ENCODE results near the gene ADGRG6. TPM values are rescaled to one million over a fixed set of nuclear protein-coding genes. Genes with fewer than 3 reads are reported as not detected.
"Not testable (repeated sequence)": the region's sequence is repeated elsewhere in the genome, so short reads cannot be mapped to it uniquely, and the experiment has no call there.

ADGRG6 gene
- total and polyA plus RNA-seq, 10 of the 15 experiments (the other 5 are each of a cell fraction or from before 2014, with no cell fraction given) = 0.01 to 0.24 (median 0.13) TPM; not detected in 7

DNA sequence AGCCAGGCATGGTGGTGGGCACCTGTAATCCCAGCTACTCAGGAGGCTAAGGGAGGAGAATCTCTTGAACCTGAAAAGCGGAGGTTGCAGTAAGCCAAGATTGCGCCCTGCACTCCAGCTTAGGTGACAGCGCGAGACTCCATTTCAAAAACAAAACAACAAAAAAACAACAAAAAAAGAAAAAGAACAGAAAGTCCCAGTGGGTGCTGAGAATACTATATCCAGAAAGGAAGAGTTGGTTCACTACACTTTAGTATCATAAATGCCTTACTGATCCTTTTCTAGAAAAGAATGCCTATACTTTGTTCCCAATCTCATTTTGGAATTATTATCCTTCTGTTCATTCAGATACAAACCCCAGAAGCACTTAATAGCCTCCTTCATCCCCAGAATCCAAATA, 20.9 kb upstream of the ADGRG6 start:
- Histone ChIP-seq H4K20me1 (ENCODE audit: control insufficient read depth, insufficient read depth) (no peaks in the 10 kb centered on the region), H3K27ac (ENCODE audit: control insufficient read depth, insufficient read depth) (no peak overlapping the region), H2AFZ (ENCODE audit: control insufficient read depth, low read depth, low read length) (no peak overlapping the region), H3K4me1 (ENCODE audit: control insufficient read depth, insufficient read depth, low read length) (no peaks in the 10 kb centered on the region), H3K9ac (ENCODE audit: control insufficient read depth, insufficient read depth, low read length) (no peak overlapping the region), H3K4me2 (ENCODE audit: control insufficient read depth, insufficient read depth) (no peak overlapping the region), H3K36me3 (ENCODE audit: control insufficient read depth in 2 of 2, insufficient read depth in 2 of 2, low read length in 1 of 2) (no peaks in the 10 kb centered on the region), H3K79me2 (ENCODE audit: control insufficient read depth, insufficient read depth, low read length) (no peaks in the 10 kb centered on the region), H3K4me3 (no peak overlapping the region), H3K27me3 (replicated peaks in 1 of 2; ENCODE audit: control insufficient read depth in 2 of 2, insufficient read depth in 2 of 2, low read length in 1 of 2) (no peaks in the 10 kb centered on the region), H3K9me3 (replicated peaks; ENCODE audit: control insufficient read depth, insufficient read depth, low read length) (no peaks in the 10 kb centered on the region)
- intact Hi-C loops (cut with micrococcal nuclease; ENCODE audit: unreplicated experiment) = no loop called here
- ChIA-PET CTCF (no interaction called here), SMC1A (ENCODE audit: uncharacterized antibody, unreplicated experiment) (interaction anchor here (1.4 kb wide), 1 partner anchor 10 kb away, joined by 4 read pairs; no protein-coding TSS in a partner anchor), POLR2A (no interaction called here), RAD21 (ENCODE audit: unreplicated experiment) (no interaction called here)
- DNase-seq (ENCODE audit: low read depth, low spot score) (no peak), ATAC-seq (no peak), FAIRE-seq (no peak)
- TF ChIP-seq NFIC (IDR thresholded peaks at IDR 0.05; ENCODE audit: low read depth, low read length) (no peak), CEBPB (IDR thresholded peaks at IDR 0.05; ENCODE audit: borderline replicate concordance in 1 of 2, low read depth in 2 of 2, low read length in 2 of 2) (no peak), CHD1 (IDR thresholded peaks at IDR 0.05; ENCODE audit: low read depth, low read length) (no peak), MEF2A (IDR thresholded peaks at IDR 0.05; ENCODE audit: insufficient read depth, low read depth, low read length) (no peak), CBX5 (IDR thresholded peaks at IDR 0.05; ENCODE audit: low read depth) (no peak), GABPA (IDR thresholded peaks at IDR 0.05; ENCODE audit: low read depth) (no peak), SMARCA5 (IDR thresholded peaks at IDR 0.05) (no peak)
- TF ChIP-seq, protein P1, sequence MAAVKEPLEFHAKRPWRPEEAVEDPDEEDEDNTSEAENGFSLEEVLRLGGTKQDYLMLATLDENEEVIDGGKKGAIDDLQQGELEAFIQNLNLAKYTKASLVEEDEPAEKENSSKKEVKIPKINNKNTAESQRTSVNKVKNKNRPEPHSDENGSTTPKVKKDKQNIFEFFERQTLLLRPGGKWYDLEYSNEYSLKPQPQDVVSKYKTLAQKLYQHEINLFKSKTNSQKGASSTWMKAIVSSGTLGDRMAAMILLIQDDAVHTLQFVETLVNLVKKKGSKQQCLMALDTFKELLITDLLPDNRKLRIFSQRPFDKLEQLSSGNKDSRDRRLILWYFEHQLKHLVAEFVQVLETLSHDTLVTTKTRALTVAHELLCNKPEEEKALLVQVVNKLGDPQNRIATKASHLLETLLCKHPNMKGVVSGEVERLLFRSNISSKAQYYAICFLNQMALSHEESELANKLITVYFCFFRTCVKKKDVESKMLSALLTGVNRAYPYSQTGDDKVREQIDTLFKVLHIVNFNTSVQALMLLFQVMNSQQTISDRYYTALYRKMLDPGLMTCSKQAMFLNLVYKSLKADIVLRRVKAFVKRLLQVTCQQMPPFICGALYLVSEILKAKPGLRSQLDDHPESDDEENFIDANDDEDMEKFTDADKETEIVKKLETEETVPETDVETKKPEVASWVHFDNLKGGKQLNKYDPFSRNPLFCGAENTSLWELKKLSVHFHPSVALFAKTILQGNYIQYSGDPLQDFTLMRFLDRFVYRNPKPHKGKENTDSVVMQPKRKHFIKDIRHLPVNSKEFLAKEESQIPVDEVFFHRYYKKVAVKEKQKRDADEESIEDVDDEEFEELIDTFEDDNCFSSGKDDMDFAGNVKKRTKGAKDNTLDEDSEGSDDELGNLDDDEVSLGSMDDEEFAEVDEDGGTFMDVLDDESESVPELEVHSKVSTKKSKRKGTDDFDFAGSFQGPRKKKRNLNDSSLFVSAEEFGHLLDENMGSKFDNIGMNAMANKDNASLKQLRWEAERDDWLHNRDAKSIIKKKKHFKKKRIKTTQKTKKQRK (IDR thresholded peaks at IDR 0.05; ENCODE audit: low read depth, low read length) = no peak
- TF ChIP-seq, protein P2, sequence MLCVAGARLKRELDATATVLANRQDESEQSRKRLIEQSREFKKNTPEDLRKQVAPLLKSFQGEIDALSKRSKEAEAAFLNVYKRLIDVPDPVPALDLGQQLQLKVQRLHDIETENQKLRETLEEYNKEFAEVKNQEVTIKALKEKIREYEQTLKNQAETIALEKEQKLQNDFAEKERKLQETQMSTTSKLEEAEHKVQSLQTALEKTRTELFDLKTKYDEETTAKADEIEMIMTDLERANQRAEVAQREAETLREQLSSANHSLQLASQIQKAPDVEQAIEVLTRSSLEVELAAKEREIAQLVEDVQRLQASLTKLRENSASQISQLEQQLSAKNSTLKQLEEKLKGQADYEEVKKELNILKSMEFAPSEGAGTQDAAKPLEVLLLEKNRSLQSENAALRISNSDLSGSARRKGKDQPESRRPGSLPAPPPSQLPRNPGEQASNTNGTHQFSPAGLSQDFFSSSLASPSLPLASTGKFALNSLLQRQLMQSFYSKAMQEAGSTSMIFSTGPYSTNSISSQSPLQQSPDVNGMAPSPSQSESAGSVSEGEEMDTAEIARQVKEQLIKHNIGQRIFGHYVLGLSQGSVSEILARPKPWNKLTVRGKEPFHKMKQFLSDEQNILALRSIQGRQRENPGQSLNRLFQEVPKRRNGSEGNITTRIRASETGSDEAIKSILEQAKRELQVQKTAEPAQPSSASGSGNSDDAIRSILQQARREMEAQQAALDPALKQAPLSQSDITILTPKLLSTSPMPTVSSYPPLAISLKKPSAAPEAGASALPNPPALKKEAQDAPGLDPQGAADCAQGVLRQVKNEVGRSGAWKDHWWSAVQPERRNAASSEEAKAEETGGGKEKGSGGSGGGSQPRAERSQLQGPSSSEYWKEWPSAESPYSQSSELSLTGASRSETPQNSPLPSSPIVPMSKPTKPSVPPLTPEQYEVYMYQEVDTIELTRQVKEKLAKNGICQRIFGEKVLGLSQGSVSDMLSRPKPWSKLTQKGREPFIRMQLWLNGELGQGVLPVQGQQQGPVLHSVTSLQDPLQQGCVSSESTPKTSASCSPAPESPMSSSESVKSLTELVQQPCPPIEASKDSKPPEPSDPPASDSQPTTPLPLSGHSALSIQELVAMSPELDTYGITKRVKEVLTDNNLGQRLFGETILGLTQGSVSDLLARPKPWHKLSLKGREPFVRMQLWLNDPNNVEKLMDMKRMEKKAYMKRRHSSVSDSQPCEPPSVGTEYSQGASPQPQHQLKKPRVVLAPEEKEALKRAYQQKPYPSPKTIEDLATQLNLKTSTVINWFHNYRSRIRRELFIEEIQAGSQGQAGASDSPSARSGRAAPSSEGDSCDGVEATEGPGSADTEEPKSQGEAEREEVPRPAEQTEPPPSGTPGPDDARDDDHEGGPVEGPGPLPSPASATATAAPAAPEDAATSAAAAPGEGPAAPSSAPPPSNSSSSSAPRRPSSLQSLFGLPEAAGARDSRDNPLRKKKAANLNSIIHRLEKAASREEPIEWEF (IDR thresholded peaks at IDR 0.05; ENCODE audit: insufficient replicate concordance, low read depth, low read length) = no peak
- no TSS peak for BruUV-seq (replicated peaks)
- in situ Hi-C loops (cut with MboI) = no loop called here
- 100% methylated on average over 3 of the region's 4 CpGs for WGBS (ENCODE audit: insufficient coverage, insufficient replicate concordance, low lambda C conversion rate, missing lambda C conversion rate)

DNA sequence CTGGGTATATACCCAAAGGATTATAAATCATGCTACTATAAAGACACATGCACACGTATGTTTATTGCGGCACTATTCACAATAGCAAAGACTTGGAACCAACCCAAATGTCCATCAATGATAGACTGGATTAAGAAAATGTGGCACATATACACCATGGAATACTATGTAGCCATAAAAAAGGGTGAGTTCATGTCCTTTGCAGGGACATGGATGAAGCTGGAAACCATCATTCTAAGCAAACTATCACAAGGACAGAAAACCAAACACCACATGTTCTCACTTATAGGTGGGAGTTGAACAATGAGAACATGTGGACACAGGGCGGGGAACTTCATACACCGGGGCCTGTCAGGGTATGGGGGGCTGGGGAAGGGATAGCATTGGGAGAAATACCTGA, 18.7 kb upstream of the ADGRG6 start:
- H4K20me1 ChIP-seq (ENCODE audit: control insufficient read depth, insufficient read depth); H3K4me2 ChIP-seq (ENCODE audit: control insufficient read depth, insufficient read depth); BruUV-seq (replicated peaks); DNase-seq (ENCODE audit: low read depth, low spot score); H3K9ac ChIP-seq (ENCODE audit: control insufficient read depth, insufficient read depth, low read length); ATAC-seq; H3K36me3 ChIP-seq (ENCODE audit: control insufficient read depth in 2 of 2, insufficient read depth in 2 of 2, low read length in 1 of 2); H3K9me3 ChIP-seq (replicated peaks; ENCODE audit: control insufficient read depth, insufficient read depth, low read length); POLR2A ChIA-PET; H3K4me1 ChIP-seq (ENCODE audit: control insufficient read depth, insufficient read depth, low read length); H3K79me2 ChIP-seq (ENCODE audit: control insufficient read depth, insufficient read depth, low read length); RAD21 ChIA-PET (ENCODE audit: unreplicated experiment); CTCF ChIA-PET; SMC1A ChIA-PET (ENCODE audit: uncharacterized antibody, unreplicated experiment); intact Hi-C loops (cut with micrococcal nuclease; ENCODE audit: unreplicated experiment); H3K27ac ChIP-seq (ENCODE audit: control insufficient read depth, insufficient read depth); FAIRE-seq; H3K4me3 ChIP-seq; H2AFZ ChIP-seq (ENCODE audit: control insufficient read depth, low read depth, low read length); H3K27me3 ChIP-seq (replicated peaks in 1 of 2; ENCODE audit: control insufficient read depth in 2 of 2, insufficient read depth in 2 of 2, low read length in 1 of 2); in situ Hi-C loops (cut with MboI): not testable (repeated sequence)
- WGBS (ENCODE audit: insufficient coverage, insufficient replicate concordance, low lambda C conversion rate, missing lambda C conversion rate) = 65% methylated on average over 2 of the region's 4 CpGs
